Keratinocyte (primary cell): ENCODE results near the gene MYBPH. TPM values are rescaled to one million over a fixed set of nuclear protein-coding genes. Genes with fewer than 3 reads are reported as not detected.

Experiments
- DNase-seq: peaks from one replicate; pipeline ENCODE4 v3.0.0-alpha.2; 2011; ENCODE audit warnings: low read depth, missing footprints, low spot score
- FAIRE-seq: peaks from 2 replicates; lab custom pipeline; 2011; peaks lifted over from hg19 to GRCh38; lab: Jason Lieb, UNC
- H2AFZ ChIP-seq: 2 replicates; pipeline ENCODE4 v1.6.0; 2012; ENCODE audit warnings: low read length, control low read depth, inconsistent platforms; ENCODE audit not compliant: control insufficient read depth
- H3K27ac ChIP-seq: 2 replicates; pipeline ENCODE4 v1.5.1; 2011; ENCODE audit warnings: low read length; ENCODE audit not compliant: control insufficient read depth, insufficient read depth
- H3K27me3 ChIP-seq: 3 replicates; pipeline ENCODE4 v1.6.0; 2011; ENCODE audit warnings: low read length; ENCODE audit not compliant: control insufficient read depth, insufficient read depth; ENCODE audit errors: extremely low read depth
- H3K36me3 ChIP-seq, 2 experiments: 2 replicates in 1 of 2; 3 replicates in 1 of 2; pipeline ENCODE4 v1.5.1; 2011; ENCODE audit warnings: low read length in 2 of 2, mild to moderate bottlenecking in 1 of 2; ENCODE audit not compliant: control insufficient read depth in 2 of 2, insufficient read depth in 2 of 2; ENCODE audit errors: extremely low read depth in 1 of 2
- H3K4me1 ChIP-seq: 3 replicates; pipeline ENCODE4 v1.5.1; 2011; ENCODE audit warnings: low read length; ENCODE audit not compliant: control insufficient read depth, insufficient read depth; ENCODE audit errors: extremely low read depth
- H3K4me2 ChIP-seq: 3 replicates; pipeline ENCODE4 v1.6.0; 2011; ENCODE audit warnings: low read depth, low read length; ENCODE audit not compliant: control insufficient read depth, insufficient read depth; ENCODE audit errors: extremely low read depth
- H3K4me3 ChIP-seq, 3 experiments: fragments of 200-600 bp in 1 of 3; sonication (generic) in 1 of 3; 2 replicates in 2 of 3; 3 replicates in 1 of 3; pipeline ENCODE4 v1.5.1; 2011 to 2016; ENCODE audit warnings: low read length in 3 of 3, mild to moderate bottlenecking in 3 of 3, control low read depth in 2 of 3, inconsistent platforms in 1 of 3, low read depth in 1 of 3, mixed read lengths in 1 of 3, mixed run types in 1 of 3, moderate library complexity in 1 of 3; ENCODE audit not compliant: control insufficient read depth in 2 of 3, insufficient read depth in 2 of 3; ENCODE audit errors: extremely low read depth in 1 of 3
- H3K79me2 ChIP-seq: 2 replicates; pipeline ENCODE4 v1.6.0; 2012; ENCODE audit warnings: low read length; ENCODE audit not compliant: control insufficient read depth, insufficient read depth
- H3K9ac ChIP-seq: 3 replicates; pipeline ENCODE4 v1.6.0; 2011; ENCODE audit warnings: low read length; ENCODE audit not compliant: control insufficient read depth, insufficient read depth; ENCODE audit errors: extremely low read depth
- H3K9me1 ChIP-seq: 3 replicates; pipeline ENCODE4 v1.6.0; 2011; ENCODE audit warnings: low read length; ENCODE audit not compliant: control insufficient read depth, insufficient read depth; ENCODE audit errors: extremely low read depth
- H3K9me3 ChIP-seq: 2 replicates; pipeline ENCODE4 v1.5.1; 2012; ENCODE audit warnings: low read depth, low read length; ENCODE audit not compliant: control insufficient read depth
- H4K20me1 ChIP-seq: 3 replicates; pipeline ENCODE4 v1.6.0; 2011; ENCODE audit warnings: low read length; ENCODE audit not compliant: control insufficient read depth, insufficient read depth; ENCODE audit errors: extremely low read depth
- EZH2 ChIP-seq: IDR thresholded peaks from one replicate; pipeline ENCODE4 v1.6.1; 2012; ENCODE audit warnings: inconsistent platforms, mild to moderate bottlenecking, low read length, moderate library complexity
- dilution Hi-C: fragments of 300-500 bp; cut with MboI; formaldehyde crosslinking; loops from one replicate; pipeline ENCODE4 v1.7.0; 2020; ENCODE audit warnings: low sequenced_read_pairs; ENCODE audit not compliant: extremely low pct_ligation_motif_present
- polyA plus RNA-seq, 5 experiments: library from polyadenylated mRNA; depleted of rRNA in 3 of 5; stranded (reverse) in 3 of 5; stranded (forward) in 1 of 5; unstranded in 1 of 5; fragments of >200 nt; gene quantifications; 1 replicate in 1 of 5; 2 replicates in 3 of 5; 3 replicates in 1 of 5; pipeline versions ENCODE4 v1.2.1 to v1.2.3, GENCODE V29; 2011 to 2012; ENCODE audit warnings: missing spikeins in 2 of 5, low read depth in 1 of 5, low replicate concordance in 1 of 5
- TF ChIP-seq, protein P1 (sequence below), 3 experiments: IDR thresholded peaks in 1 of 3; conservative IDR thresholded peaks in 1 of 3; optimal IDR thresholded peaks in 1 of 3; 2 replicates in 2 of 3; 3 replicates in 1 of 3; pipeline versions ENCODE3 to v1.5.1; 2011; ENCODE audit warnings: low read length in 3 of 3, mild to moderate bottlenecking in 3 of 3, moderate library complexity in 2 of 3, control low read depth in 1 of 3, inconsistent platforms in 1 of 3; ENCODE audit not compliant: insufficient read depth in 2 of 3; ENCODE audit errors: extremely low read depth in 1 of 3

Gene MYBPH
- polyA plus RNA-seq, 1 donor (not counting 4 experiments of a cell fraction or from before 2014, with no cell fraction given) = not detected

GRCh38 chr1:203196371-203196770 lies 20.7 kb upstream of the MYBPH start:
- Histone ChIP-seq H3K4me2 (no peak overlapping the region), H2AFZ (no peak overlapping the region), H3K9me3 (no peaks in the 10 kb centered on the region), H3K4me1 (no peaks in the 10 kb centered on the region), H3K36me3 (no peaks in the 10 kb centered on the region), H3K4me3 (no peak overlapping the region), H3K9ac (no peak overlapping the region), H3K27ac (no peak overlapping the region), H4K20me1 (no peaks in the 10 kb centered on the region), H3K79me2 (no peaks in the 10 kb centered on the region), H3K9me1 (no peaks in the 10 kb centered on the region), H3K27me3 (no peaks in the 10 kb centered on the region)
- TF ChIP-seq, protein P1, sequence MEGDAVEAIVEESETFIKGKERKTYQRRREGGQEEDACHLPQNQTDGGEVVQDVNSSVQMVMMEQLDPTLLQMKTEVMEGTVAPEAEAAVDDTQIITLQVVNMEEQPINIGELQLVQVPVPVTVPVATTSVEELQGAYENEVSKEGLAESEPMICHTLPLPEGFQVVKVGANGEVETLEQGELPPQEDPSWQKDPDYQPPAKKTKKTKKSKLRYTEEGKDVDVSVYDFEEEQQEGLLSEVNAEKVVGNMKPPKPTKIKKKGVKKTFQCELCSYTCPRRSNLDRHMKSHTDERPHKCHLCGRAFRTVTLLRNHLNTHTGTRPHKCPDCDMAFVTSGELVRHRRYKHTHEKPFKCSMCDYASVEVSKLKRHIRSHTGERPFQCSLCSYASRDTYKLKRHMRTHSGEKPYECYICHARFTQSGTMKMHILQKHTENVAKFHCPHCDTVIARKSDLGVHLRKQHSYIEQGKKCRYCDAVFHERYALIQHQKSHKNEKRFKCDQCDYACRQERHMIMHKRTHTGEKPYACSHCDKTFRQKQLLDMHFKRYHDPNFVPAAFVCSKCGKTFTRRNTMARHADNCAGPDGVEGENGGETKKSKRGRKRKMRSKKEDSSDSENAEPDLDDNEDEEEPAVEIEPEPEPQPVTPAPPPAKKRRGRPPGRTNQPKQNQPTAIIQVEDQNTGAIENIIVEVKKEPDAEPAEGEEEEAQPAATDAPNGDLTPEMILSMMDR (optimal IDR thresholded peaks at IDR 0.05 in 1 of 3, IDR thresholded peaks at IDR 0.05 in 1 of 3, conservative IDR thresholded peaks at IDR 0.05 in 1 of 3; ENCODE audit: extremely low read depth in 1 of 3, insufficient read depth in 2 of 3, low read length in 3 of 3) = no peak
- TF ChIP-seq EZH2 = no peak
- dilution Hi-C loops = no loop called here
- FAIRE-seq = no peak
- DNase-seq = no peak

DNA sequence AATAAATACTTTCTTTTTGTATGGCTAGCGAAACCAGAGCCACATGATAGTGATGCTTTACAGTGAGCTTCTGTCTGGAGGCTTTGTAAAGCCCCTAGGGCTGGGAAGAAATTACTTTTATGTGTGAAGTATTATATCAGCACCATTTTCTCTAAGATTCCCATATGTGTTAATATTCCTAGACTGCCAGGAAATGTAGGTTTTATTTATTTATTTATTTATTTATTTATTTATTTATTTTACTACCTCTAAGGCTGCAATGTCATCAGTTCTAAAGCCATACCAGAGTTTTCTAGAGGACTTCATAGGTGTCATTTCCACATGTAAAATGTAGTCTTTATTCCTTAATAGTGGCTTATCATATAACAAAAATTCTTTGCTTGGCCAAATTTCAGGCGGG lies 15.3 kb upstream of the MYBPH start:
- FAIRE-seq (no peak), DNase-seq (no peak)
- Histone ChIP-seq H2AFZ (no peak overlapping the region), H3K4me2 (no peak overlapping the region), H3K4me3 (no peak overlapping the region), H3K36me3 (no peaks in the 10 kb centered on the region), H3K79me2 (no peaks in the 10 kb centered on the region), H3K4me1 (no peaks in the 10 kb centered on the region), H3K9me1 (no peaks in the 10 kb centered on the region), H3K9ac (no peak overlapping the region), H3K9me3 (no peaks in the 10 kb centered on the region), H3K27me3 (no peaks in the 10 kb centered on the region), H4K20me1 (no peaks in the 10 kb centered on the region), H3K27ac (no peak overlapping the region)
- dilution Hi-C loops = no loop called here
- TF ChIP-seq EZH2 = no peak
- TF ChIP-seq, protein P1 (optimal IDR thresholded peaks at IDR 0.05 in 1 of 3, IDR thresholded peaks at IDR 0.05 in 1 of 3, conservative IDR thresholded peaks at IDR 0.05 in 1 of 3; ENCODE audit: extremely low read depth in 1 of 3, insufficient read depth in 2 of 3, low read length in 3 of 3) = no peak
